Activated CD4-positive, CD25-positive, alpha-beta regulatory T cell treated with anti-CD3 and anti-CD28 coated beads, Interleukin-2, amount 50 U/mL, for 72 hours (primary cell): ENCODE data around the gene CDH1.
"Not testable (repeated sequence)": the region's sequence is repeated elsewhere in the genome, so short reads cannot be mapped to it uniquely, and the experiment has no call there.

Experiments
- DNase-seq: peaks from one replicate; pipeline ENCODE4 v3.0.0; 2021

The CDH1 gene

GRCh38 chr16:68737046-68737729 lies at the start of gene CDH1:
TSS of gene CDH1 (plus strand) at chr16:68737292. CDS start at chr16:68737416, 124 bp downstream.
- DNase-seq, result peak; percentile 50

- DNase-seq, result no peak
Measured at GRCh38 chr16:68689921-68690320, 47.2 kb upstream of the CDH1 start.

GRCh38 chr16:68695575-68695974 lies 41.5 kb upstream of the CDH1 start:
- no peak for DNase-seq

GRCh38 chr16:68696514-68696913 lies 40.6 kb upstream of the CDH1 start:
- DNase-seq, result no peak

GRCh38 chr16:68698091-68698490 lies 39.0 kb upstream of the CDH1 start:
- DNase-seq, result no peak

GRCh38 chr16:68700120-68700519 lies 37.0 kb upstream of the CDH1 start:
- DNase-seq, result no peak

- no peak for DNase-seq
Measured at GRCh38 chr16:68700831-68701230, 36.3 kb upstream of the CDH1 start.

- peak; percentile 69 for DNase-seq
Measured at GRCh38 chr16:68704232-68704867, 32.7 kb upstream of the CDH1 start.

- no peak for DNase-seq
Measured at GRCh38 chr16:68707340-68708152, 29.5 kb upstream of the CDH1 start.

- DNase-seq, result no peak
Measured at GRCh38 chr16:68710211-68710610, 26.9 kb upstream of the CDH1 start.

- DNase-seq, result no peak
Measured at GRCh38 chr16:68711421-68712139, 25.5 kb upstream of the CDH1 start.

- DNase-seq, result no peak
Measured at GRCh38 chr16:68713361-68713760, 23.7 kb upstream of the CDH1 start.

GRCh38 chr16:68715471-68715870 lies 21.6 kb upstream of the CDH1 start:
- DNase-seq, result no peak

GRCh38 chr16:68716516-68716915 lies 20.6 kb upstream of the CDH1 start:
- not testable (repeated sequence) for DNase-seq

GRCh38 chr16:68717684-68718083 lies 19.4 kb upstream of the CDH1 start:
- no peak for DNase-seq

- DNase-seq, result no peak
Measured at GRCh38 chr16:68718590-68718989, 18.5 kb upstream of the CDH1 start.

- no peak for DNase-seq
Measured at GRCh38 chr16:68719993-68720489, 17.1 kb upstream of the CDH1 start.

- no peak for DNase-seq
Measured at GRCh38 chr16:68722119-68723024, 14.7 kb upstream of the CDH1 start.

- no peak for DNase-seq
Measured at GRCh38 chr16:68724797-68725196, 12.3 kb upstream of the CDH1 start.

- DNase-seq, result no peak
Measured at GRCh38 chr16:68728523-68728922, 8.6 kb upstream of the CDH1 start.

GRCh38 chr16:68731637-68732036 lies 5.5 kb upstream of the CDH1 start:
- DNase-seq, result no peak
